Measurements from ENCODE around the gene PI4KA.

GRCh38 chr22:20889025-20889704, 30.6 kb upstream of the PI4KA start:
- no peak for TF ChIP-seq CTCF (conservative IDR thresholded peaks at IDR 0.05; ENCODE audit: low read depth in 2 of 2)
- TF ChIP-seq EZH2phosphoT487 (IDR thresholded peaks at IDR 0.05; ENCODE audit: unreplicated experiment), result no peak
- no peak for TF ChIP-seq POLR2AphosphoS5 (IDR thresholded peaks at IDR 0.05; ENCODE audit: low read depth)
- TF ChIP-seq EZH2 (IDR thresholded peaks at IDR 0.05; ENCODE audit: low read depth, unreplicated experiment), result no peak
- no peak for TF ChIP-seq CREB1 (CRISPR knock-in tag; IDR thresholded peaks at IDR 0.05; ENCODE audit: low read depth)
- no peak for TF ChIP-seq REST (IDR thresholded peaks at IDR 0.05; ENCODE audit: unreplicated experiment)
- TF ChIP-seq JUNB (IDR thresholded peaks at IDR 0.05; ENCODE audit: unreplicated experiment), result no peak
- TF ChIP-seq ZNF114 (CRISPR knock-in tag; IDR thresholded peaks at IDR 0.05), result no peak
